HK-2 (cell line): ENCODE data around the gene ELP6.
"Not testable (repeated sequence)": the region's sequence is repeated elsewhere in the genome, so short reads cannot be mapped to it uniquely, and the experiment has no call there.

Experiments used
- DNase-seq: peaks from one replicate; pipeline ENCODE4 v3.0.0-alpha.2; 2018; ENCODE audit not compliant: unreplicated experiment

ELP6 gene

DNA sequence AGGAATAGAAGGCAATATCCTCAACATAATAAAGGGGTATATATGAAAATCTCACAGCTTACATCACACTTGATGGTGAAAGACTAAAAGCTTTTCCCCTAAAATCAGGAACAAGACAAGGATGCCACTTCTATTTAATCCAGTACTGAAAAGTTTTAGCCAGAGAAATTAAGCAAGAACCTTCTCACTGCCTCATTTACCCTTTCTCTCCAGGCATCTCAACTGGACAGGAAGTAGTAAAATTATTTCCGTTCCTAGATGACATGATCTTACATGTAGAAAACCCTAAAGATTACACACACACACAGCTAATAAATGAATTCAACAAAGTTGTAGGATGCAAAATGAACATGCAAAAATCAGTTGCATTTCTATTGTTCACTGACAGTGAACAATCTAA lies 48.9 kb downstream of the ELP6 start:
- DNase-seq = no peak

GRCh38 chr3:47459534-47460085 lies 53.9 kb downstream of the ELP6 start:
- not testable (repeated sequence) for DNase-seq

DNA sequence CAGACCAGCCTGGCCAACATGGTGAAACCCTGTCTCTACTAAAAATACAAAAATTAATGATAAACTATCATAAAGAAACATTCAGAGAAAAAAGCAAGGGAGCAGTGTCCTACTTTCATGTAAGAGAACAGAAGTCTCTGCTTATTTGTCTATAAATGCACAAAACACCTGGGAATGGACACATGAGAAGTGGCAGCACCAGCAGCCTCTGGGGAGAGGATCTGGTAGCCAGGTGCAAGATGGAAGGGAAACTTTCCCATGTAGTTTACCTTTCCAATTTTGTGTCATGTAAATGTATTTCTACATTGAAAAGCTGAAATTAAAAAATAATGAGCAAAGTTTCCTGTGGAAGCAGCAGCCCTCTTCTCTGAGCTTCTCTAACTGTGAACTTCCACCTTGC lies 56.5 kb downstream of the ELP6 start:
- no peak for DNase-seq

DNA sequence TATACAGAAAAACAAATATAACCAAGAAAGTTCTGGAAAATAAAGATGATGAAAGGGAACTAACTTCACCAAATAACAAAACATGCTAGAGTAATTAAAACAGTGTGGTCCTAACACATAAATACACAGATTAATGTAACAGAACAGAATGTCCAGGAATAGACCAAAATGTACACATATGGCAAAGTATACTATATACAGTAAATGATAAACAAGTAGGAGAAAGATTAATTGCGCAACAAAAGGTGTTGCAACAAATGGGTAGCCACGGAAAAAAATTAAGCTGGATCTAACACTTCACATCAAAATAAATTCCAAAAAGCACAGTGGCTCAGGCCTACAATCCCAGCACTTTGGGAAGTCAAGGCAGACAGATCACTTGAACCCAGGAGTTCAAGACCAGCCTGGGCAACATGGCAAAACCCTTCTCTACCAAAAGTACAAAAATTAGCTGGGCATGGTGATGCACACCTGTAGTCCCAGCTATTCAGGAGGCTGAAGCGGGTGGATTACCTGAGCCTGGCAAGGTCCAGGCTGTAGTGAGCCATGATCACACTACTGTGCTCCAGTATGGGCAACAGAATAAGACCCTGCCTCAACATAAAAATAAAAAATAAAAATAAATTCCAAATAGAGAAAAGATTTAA lies 57.6 kb downstream of the ELP6 start:
- no peak for DNase-seq

- DNase-seq = no peak
Observed at GRCh38 chr3:47452453-47453215, 60.9 kb downstream of the ELP6 start.
